Activated T-helper 1 cell treated with anti-CD3 and anti-CD28 coated beads, Interleukin-2, amount 50 U/mL, for 16 hours (primary cell): Measurements from ENCODE around the gene GTF2H4.
"Not testable (repeated sequence)": the region's sequence is repeated elsewhere in the genome, so short reads cannot be mapped to it uniquely, and the experiment has no call there.

Experiments used
- DNase-seq, 2 donors: peaks; one replicate each; pipeline ENCODE4 v3.0.0-alpha.2; 2020; ENCODE audit warnings: low read depth in 1 of 2, low spot score in 1 of 2

Gene GTF2H4

DNA sequence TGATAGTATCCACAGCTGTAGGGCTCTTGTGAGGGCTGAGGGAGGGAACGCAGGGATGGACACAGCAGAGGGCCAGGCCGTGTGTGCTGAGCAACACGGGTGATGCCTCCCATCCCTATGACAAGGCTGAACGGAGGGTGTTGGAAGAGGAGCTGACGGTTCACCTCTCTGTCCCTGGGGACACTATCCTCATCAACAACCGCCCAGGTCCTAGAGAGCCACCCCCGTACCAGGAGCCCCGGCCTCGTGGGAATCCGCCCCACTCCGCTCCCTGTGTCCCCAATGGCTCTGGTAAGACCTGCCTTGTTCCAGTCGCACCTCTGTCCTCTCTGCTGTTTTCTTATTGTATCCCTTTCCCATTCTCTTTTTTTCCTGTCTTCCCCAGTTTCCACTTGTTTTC lies 13.6 kb upstream of the GTF2H4 start:
- DNase-seq: no peak

DNA sequence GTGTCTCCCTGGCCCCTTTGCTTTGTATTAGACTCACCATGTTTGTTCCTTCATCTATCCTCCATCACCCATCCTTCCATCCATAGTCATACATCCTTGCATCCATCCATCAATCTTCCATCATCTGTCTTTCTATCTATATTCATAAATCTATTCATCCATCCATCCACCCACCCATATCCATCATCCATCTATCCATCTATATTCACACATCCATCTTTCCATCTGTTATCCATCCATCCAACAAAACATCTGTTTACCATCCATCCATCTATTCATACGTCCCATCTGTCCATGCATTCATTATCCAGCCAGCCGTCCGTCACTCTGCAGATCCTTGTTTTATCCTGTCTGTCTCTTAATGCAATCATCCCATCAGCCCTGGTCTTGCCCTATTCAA lies 13.1 kb upstream of the GTF2H4 start:
- DNase-seq: no peak

DNA sequence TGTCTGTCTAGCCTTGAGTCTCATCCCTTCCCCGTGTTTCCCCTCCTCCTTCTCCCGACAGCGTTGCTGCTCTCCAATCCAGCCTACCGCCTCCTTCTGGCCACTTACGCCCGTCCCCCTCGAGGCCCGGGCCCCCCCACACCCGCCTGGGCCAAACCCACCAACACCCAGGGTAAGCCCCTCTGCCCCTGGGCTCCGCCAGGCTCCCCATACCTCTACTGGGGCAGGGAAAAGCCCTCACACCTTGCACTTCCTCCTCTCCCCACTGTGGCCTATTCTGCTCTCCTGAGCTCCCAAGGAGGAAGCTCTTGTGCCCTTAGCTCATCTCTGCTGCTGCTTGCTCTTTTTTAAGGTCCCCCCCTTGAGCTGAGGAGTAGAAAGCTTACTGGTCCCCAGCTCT lies 12.7 kb upstream of the GTF2H4 start:
- no peak for DNase-seq

DNA sequence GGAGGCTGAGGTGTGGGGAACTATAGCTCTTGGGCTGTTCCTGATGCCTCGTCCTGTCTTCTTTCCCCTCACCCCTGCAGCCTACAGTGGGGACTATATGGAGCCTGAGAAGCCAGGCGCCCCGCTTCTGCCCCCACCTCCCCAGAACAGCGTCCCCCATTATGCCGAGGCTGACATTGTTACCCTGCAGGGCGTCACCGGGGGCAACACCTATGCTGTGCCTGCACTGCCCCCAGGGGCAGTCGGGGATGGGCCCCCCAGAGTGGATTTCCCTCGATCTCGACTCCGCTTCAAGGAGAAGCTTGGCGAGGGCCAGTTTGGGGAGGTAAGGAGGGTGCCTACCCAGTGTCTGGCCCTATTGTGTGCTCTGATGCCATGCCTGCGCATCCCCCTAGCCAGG lies 11.5 kb upstream of the GTF2H4 start:
- no peak for DNase-seq

DNA sequence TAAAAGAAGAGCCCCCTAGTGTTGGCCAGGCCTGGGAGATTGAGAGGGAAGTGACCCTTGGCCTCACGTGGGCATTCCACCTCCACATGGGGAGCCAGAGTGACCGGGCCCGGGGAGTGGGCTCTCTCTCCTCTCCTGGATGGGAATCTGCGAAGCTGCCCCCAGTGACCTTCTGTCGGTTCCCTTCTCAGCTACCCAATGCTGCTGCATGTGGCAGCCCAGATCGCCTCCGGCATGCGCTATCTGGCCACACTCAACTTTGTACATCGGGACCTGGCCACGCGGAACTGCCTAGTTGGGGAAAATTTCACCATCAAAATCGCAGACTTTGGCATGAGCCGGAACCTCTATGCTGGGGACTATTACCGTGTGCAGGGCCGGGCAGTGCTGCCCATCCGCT lies 10.1 kb upstream of the GTF2H4 start:
- no peak for DNase-seq

DNA sequence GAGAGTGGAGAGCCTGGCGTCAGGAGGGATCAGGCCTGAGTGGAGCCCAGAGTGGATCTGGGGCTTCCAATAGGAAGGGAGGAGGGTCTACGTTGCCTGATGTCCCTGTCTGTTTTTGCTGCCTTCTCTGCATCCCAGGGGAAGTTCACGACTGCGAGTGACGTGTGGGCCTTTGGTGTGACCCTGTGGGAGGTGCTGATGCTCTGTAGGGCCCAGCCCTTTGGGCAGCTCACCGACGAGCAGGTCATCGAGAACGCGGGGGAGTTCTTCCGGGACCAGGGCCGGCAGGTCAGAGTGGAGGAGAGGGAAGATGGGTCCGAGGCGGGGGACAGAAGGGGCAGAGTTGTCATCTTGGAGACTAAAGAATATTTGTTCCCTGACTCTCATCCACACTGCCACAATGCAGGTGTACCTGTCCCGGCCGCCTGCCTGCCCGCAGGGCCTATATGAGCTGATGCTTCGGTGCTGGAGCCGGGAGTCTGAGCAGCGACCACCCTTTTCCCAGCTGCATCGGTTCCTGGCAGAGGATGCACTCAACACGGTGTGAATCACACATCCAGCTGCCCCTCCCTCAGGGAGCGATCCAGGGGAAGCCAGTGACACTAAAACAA lies 9.2 kb upstream of the GTF2H4 start:
- no peak for DNase-seq

DNA sequence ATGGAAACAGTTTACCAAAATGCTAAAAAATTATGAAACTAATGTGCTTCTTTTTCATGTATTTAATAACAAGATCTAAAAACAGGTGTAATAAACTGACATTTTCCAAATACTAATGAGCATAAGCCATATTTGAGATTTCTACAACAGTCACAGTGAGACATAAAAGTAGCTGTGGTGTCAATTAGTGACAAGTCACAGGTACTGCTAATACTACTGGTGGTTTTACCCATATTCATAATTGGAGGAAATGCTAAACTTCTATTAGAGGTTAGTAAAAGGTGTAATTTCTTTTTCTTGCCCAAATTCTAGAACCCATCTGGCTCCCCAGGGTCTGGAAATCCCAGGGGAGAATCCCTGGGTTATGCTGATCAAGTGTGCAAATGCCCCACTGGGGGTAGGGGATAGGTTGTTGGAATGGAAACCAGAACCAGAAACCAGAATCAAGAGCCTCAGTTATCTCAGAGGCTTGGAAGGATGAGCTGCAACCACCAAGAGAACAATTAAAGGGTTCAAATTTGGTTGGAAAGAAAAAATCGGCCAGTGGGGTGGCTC lies 7.1 kb upstream of the GTF2H4 start:
- DNase-seq: no peak

DNA sequence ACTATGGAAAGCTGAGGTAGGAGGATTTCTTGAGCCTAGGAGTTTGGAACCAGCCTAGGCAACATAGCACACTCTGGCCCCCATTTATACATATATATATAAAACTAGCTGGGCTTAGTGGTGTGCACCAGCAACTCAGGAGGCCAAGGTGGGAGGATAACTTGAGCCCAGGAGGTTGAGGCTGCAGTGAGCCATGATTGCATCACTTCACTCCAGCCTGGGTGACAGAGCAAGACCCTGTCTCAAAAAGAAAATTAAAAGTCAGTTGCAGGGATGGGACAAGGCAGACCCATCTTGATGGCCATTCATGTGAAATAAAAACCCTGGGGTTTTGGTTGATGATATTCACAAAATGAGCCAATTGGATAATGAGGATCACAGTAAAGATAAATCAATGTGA lies 6.6 kb upstream of the GTF2H4 start:
- no peak for DNase-seq

DNA sequence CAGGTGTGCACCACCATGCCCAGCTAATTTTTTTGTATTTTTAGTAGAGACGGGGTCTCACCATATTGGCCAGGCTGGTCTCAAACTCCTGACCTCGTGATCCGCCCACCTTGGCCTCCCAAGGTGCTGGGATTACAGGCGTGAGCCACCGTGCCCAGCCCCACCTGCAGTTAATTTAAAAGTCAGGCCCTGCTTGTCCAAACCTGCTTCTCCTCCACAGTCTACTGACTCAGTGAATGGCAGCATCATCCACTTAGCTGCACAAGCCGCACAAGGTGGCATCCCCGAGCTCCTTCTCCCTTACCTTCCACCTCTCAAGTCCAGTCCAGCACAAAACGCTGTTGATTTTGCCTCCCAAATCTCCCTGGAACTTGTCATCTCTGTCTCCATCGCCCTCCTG lies 5.8 kb upstream of the GTF2H4 start:
- not testable (repeated sequence) for DNase-seq

DNA sequence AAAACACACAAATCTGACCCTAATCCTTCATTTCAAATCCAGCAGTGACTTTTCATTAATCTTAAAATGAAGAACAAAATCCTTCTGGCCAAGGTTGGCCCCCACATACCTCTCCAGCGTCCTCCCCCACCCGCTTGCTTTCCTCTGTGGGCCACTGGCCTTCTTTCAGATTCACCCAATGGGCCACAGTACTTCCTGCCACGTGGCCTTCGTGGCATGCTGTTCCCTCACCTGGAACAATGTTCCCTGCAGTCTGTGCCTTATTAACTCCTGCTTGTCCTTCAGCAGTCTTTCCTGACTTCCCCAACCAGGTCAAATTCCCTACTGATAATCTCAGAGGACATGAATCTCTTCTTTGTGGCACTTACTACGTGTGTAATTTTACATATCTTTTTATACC lies 5.3 kb upstream of the GTF2H4 start:
- no peak for DNase-seq

DNA sequence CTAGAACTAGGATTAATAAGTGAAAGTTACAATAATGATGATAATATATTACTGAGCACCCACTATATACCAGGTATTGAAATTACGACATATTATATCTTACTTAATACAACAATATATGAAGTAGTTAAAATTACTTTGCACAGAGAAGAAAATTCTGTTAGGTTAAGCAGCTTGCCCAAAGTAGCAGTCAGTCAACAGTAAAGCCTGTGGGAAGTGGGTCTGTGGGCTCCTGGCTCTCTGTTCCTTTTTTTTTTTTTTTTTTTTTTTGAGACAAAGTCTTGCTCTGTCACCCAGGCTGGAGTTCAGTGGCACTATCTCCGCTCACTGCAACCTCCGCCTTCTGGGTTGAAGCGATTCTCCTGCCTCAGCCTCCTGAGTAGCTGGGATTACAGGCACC lies 4.8 kb upstream of the GTF2H4 start:
- no peak for DNase-seq

DNA sequence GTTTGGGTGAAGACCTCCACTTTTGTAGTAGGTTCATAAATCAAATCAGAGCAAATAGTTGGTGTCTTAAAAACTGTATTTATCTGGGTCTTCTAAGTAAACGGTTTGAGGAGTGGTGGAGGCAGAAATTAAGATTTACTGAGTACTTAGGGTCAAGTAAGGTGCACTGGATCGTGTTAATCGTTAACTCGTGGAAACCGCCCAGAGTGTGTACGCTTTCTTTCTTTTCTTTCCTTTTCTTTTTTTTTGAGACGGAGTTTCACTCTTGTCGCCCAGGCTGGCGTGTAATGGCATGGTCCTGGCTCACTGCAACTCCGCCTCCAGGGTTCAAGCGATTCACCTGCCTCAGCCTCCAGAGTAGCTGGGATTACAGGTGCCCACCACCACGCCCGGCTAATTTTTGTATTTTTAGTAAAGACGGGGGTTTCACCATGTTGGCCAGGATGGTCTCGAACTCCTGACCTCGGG lies 683 bp upstream of the GTF2H4 start:
- DNase-seq: not testable (repeated sequence)

DNA sequence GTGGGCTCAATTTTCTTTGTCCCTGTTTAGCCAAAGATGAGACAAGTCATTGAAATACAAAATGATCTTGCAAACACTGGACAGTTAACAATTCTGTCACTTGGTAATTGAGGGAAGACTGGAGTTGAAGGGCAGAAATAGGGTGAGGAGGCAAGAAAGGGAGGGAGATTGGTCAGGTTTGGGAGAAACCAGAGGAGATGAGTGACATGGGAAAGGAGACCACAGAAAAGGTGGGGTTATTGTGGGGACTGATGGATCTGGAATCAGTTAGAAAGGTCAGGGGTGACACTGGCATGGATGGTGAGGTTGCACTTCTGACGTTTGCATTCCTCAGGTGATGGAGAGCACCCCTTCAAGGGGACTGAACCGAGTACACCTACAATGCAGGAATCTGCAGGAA lies 693 bp downstream of the GTF2H4 start:
- DNase-seq: no peak

DNA sequence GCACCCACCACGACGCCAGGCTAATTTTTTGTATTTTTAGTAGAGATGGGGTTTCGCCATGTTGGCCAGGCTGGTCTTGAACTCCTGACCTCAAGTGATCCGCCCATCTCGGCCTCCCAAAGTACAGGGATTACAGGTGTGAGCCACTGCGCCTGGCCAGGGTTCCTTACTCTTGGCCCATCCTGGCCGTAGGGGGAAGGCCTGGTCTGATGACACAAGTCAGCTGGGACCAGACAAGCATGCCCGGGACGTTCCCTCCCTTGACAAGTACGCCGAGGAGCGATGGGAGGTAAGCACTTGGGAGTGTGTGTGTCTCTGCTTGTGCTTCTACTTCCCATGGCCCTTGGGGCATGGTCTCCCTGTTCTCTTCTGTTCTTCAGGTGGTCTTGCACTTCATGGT lies 2.5 kb downstream of the GTF2H4 start:
- DNase-seq: not testable (repeated sequence)

DNA sequence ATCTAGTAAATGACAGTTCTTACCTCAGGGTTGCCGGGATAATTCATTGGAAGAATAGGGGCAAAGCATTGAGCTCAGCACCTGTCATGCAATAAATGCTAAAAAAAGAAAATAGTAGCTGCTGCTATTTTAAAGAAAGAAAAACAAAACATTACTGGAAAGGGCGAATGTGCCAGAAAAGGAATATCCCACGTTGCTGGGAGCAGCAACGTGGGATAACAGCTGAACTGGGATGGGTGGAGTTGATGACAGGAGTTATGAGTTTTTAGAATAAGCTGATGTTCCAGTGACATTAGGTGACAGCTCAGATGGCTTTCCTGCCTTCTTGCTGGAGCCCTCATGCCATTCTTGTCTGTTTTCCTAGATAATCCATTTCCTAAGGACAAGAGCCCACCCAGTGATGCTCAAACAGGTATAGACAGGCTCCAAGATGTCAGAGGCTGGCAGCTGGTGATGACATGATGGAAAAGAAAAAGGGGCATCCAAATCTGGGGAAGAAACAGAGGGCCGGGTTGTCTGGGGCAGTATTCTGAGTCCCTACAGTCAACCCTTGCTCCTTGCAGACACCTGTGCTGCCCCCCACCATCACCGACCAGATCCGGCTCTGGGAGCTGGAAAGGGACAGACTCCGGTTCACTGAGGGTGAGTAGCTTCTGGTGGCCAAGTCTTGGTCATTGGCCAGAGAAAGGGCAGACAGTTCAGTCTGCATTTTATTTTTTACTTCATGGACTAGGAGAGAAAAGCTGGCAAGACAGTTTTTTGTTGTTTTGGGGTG lies 4.9 kb downstream of the GTF2H4 start:
- no peak for DNase-seq

DNA sequence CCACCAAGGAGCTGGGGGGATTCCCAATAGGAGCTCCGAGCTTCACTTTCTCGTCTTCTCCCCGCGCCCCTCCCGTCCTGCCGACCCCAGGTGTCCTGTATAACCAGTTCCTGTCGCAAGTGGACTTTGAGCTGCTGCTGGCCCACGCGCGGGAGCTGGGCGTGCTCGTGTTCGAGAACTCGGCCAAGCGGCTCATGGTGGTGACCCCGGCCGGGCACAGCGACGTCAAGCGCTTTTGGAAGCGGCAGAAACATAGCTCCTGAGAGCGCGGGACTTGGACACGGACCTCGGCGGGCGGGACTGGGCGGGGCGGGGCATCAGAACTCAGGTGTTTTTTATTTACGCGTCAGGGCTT lies 5.7 kb downstream of the GTF2H4 start:
- DNase-seq: no peak

DNA sequence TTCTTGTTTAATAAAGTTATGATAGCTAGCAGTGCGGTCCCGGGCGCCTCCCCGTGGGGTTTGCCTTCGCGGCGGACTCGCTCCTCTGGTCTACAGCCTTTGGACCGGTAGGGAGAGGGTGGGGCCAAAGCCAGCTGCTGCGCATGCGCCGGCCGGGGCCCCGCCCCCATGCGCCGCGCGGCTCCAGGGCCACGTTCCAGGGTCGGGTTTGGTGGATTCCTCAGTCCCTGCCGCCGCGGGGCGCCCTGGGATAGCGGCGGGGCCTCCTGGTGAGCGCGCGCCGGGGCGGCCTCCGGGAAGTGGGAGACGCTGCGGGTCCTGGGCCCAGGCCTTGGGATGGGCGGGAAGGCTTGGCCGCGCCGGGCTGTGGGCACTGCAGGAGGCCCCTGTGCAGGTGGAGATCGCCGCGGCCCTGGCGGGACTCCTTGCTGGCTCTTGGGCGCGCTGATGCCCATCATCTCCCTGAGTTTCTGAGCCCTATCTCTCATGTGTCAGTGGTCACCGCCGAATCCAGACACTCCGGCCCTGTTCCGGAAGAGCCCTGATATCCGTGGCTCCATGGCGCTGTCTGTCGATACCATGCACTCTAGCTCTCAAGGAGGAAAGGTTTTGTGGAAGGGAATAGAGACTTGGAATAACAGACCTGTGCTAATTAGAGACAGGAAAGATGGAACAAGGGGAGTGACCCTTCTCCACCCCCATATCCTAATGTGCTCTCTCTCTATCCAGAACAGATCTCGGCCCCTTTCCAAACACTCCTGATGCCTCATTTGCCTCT lies 6.3 kb downstream of the GTF2H4 start, which contains the start of gene VARS2:
Gene VARS2 (plus strand): TSS at position 163 of the 778 bp plus-strand sequence. CDS start 599 bp downstream, at position 762.
- DNase-seq: peak; percentile 62 to 85

DNA sequence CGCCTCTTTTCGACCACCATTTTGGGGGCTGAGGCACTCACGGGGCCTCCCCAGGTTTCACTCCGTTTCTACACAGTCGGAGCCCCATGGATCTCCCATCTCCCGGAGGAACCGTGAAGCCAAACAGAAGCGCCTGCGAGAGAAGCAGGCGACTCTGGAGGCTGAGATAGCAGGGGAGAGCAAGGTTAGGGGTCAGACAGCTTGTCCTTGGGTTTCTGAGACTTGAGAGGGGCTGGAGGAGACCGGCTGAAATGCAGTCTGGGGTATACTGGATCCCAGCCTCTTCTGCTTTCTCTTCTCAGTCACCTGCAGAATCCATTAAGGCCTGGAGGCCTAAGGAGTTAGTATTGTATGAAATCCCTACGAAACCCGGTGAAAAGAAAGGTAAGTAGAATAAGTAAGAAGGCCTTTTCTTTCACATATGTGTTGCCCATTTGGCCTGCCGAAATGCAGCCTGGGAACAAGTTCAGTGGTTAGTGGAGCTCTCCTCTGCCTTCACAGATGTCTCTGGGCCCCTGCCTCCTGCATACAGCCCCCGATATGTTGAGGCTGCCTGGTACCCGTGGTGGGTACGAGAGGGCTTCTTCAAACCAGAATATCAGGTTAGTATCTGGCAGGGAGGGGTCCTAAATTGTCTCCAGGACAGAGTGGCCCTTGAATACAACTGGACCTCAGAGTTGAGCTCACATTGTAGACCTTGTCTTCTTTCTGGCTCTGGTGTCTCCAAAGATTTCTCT lies 7.0 kb downstream of the GTF2H4 start:
- DNase-seq: no peak

DNA sequence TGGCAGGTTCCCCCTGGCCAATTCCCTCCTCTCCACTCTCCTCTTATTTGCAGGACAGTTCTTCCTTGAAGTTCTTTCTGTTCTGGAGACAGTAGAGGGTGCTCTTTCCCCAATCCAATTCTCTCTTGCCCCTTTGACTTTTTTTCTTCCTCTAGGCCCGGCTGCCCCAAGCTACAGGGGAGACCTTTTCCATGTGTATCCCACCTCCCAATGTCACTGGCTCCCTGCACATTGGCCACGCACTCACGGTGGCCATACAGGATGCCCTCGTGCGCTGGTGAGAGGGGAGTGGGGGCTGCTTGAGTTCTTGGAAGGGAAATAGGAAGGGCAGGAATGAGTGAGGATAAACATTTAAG lies 7.6 kb downstream of the GTF2H4 start:
- no peak for DNase-seq

DNA sequence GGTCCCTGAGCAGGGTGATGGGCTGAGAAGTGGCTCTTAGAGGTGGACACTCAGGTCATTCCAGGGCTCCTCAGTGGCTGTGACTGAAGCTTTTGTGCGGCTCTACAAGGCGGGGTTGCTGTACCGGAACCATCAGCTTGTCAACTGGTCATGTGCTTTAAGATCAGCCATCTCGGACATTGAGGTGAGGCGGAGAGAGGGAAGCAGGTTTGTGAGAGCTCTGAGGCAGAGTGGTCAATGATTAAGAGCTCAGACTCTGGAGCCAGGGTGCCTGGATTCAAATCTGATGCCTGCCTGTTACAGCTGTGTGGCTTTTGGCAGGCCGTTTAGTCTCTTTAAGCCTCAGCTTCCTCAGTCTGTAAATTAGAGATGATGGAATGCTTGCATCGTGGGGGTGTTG lies 9.0 kb downstream of the GTF2H4 start:
- no peak for DNase-seq

DNA sequence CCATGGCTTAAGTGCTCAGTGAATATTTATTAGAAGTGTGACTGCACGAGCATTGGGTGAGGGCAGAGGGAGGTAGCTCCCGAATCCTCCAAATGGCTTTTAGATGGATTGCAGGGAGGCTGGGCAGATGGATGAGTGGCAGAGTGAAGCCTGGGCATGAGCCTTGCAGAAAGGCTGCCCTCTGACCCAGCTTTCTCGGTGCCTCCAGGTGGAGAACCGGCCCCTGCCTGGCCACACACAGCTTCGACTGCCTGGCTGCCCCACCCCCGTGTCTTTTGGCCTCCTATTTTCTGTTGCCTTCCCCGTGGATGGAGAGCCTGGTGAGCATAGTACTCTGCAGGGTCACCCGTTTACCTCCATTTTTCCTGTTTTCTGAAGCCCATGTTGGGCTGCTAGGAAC lies 9.5 kb downstream of the GTF2H4 start:
- DNase-seq: no peak
